Ovary (tissue), 9 donors: Measurements from ENCODE around the gene LRRC58. TPM values are rescaled to one million over a fixed set of nuclear protein-coding genes. Genes with fewer than 3 reads are reported as not detected.
A peak's percentile ranks its signal among the peaks of the same experiment; 100 is the strongest.

ENCODE experiments used
- DNase-seq, 5 donors: peaks; one replicate each; pipeline ENCODE4 v3.0.0-alpha.2; 2019 to 2020
- H3K27ac ChIP-seq, 2 donors: fragments of 200-600 bp; one replicate each; pipeline versions ENCODE4 v1.5.1 to v1.8.0; 2019 to 2022
- H3K27me3 ChIP-seq: fragments of 200-600 bp; one replicate; pipeline ENCODE4 v1.8.0; 2022
- H3K36me3 ChIP-seq: fragments of 200-600 bp; sonication (generic); one replicate; pipeline ENCODE4 v1.5.1; 2019
- H3K4me1 ChIP-seq: one replicate; pipeline ENCODE4 v1.8.1; 2013; ENCODE audit warnings: mild to moderate bottlenecking, moderate library complexity; ENCODE audit not compliant: insufficient read depth
- H3K4me3 ChIP-seq: fragments of 200-600 bp; sonication (generic); one replicate; pipeline ENCODE4 v1.5.1; 2017
- H3K9me3 ChIP-seq, 2 donors: fragments of 200-600 bp in 1 of 2; sonication (generic) in 1 of 2; one replicate each; pipeline versions ENCODE4 v1.5.1 to v1.8.1; 2013 to 2019; ENCODE audit warnings: mild to moderate bottlenecking in 1 of 2, moderate library complexity in 1 of 2
- CTCF ChIP-seq, 3 donors: fragments of 450-650 bp in 2 of 3; fragments of 200-600 bp in 1 of 3; IDR thresholded peaks; one replicate each; pipeline versions ENCODE4 v1.5.1 to v1.8.0; 2016 to 2022; ENCODE audit warnings: antibody characterized with exemption in 3 of 3, mild to moderate bottlenecking in 1 of 3
- EP300 ChIP-seq: sonication (generic); formaldehyde crosslinking; IDR thresholded peaks from one replicate; pipeline ENCODE4 v1.6.1; 2017; ENCODE audit warnings: antibody characterized with exemption
- POLR2A ChIP-seq: fragments of 450-650 bp; IDR thresholded peaks from one replicate; pipeline ENCODE4 v1.6.1; 2017; ENCODE audit warnings: antibody characterized with exemption, mild to moderate bottlenecking, moderate library complexity
- WGBS, 3 donors: extraction: QIAGEN DNeasy Blood & Tissue Kit in 1 of 3; methylation state at CpG; one replicate each; pipeline versions ENCODE4 v1.1.5 to v1.1.7; 2013 to 2017; 5-methylcytosine and 5-hydroxymethylcytosine counted together
- intact Hi-C, 4 donors: fragments of 100-400 bp; cut with DNase I; formaldehyde crosslinking; loops; one replicate each; pipeline versions ENCODE4 v1.11.0 to v1.15.1; 2022 to 2023
- polyA plus RNA-seq, 2 donors: library from polyadenylated mRNA; stranded (reverse); fragments of 200-250 nt in 1 of 2; fragments of 350-450 nt in 1 of 2; fragmentation: Illumina TruSeq in 1 of 2; extraction: RNeasy Lipid Tissue Mini Kit (QIAGEN cat#74804) in 1 of 2; gene quantifications; one replicate each; pipeline ENCODE4 v1.2.3, GENCODE V29; 2013 to 2014
- total RNA-seq, 7 donors: library from RNA; depleted of rRNA in 2 of 7; stranded (reverse); fragments of >200 nt in 2 of 7; fragmentation: NEBNext Ultra II Directional in 3 of 7; extraction: Animal tissue kit (Norgen Biotek cat#: 25700) in 3 of 7; gene quantifications; one replicate each; pipeline versions ENCODE4 v1.1.0 to v1.2.4, GENCODE V29; 2016 to 2023
- donor health status: DM: no; HTN: no; CAD: no; lungs with moderate emphysema.
- donor health status: DM: no; HTN: no; CAD: no.
- donor health status: Bipolar disorder and iron deficiency.
- donor health status: DM: yes; HTN: yes; CAD: no.
- donor health status: DM: no; HTN: no; CAD: no.
- donor health status: DM: yes; HTN: yes; CAD: no.

Gene LRRC58
- total and polyA plus RNA-seq, 9 donors: 10.3 to 41.8 (median 31.2) TPM

DNA sequence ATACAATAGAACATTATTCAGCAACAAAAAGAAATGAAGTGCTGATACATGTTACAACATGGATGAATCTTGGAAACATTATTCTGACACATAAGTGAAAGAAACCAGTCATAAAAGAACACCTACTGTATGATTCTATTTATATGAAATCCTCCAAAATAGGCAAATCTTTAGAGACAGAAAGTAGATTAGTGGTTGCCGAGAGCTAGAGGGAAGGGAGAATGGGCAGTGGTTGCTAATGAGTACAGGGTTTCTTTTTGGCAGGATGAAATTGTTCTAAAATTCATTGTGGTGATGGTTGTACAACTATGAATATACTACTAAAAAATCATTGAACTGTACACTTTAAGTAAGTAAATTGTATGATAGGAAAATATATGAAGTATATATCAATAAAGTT is 6.3 kb upstream of the LRRC58 start:
- Histone ChIP-seq H3K4me1 (peaks cover 2% of the 10 kb centered on the region), H3K27ac (no peak overlapping the region), H3K36me3 (no peaks in the 10 kb centered on the region), H3K27me3 (no peaks in the 10 kb centered on the region), H3K9me3 (no peaks in the 10 kb centered on the region), H3K4me3 (no peak overlapping the region)
- no peak for TF ChIP-seq CTCF (IDR thresholded peaks at IDR 0.05)
- no peak for DNase-seq
- WGBS, 3 donors: 84 to 92% (median 85%) methylated on average over 1 of the region's 1 CpG
- intact Hi-C loops: loop anchor here in 1 of 4 donors (10.0 kb wide), 1 partner anchor 261 kb away; the partner anchor contains the start of gene GSK3B

DNA sequence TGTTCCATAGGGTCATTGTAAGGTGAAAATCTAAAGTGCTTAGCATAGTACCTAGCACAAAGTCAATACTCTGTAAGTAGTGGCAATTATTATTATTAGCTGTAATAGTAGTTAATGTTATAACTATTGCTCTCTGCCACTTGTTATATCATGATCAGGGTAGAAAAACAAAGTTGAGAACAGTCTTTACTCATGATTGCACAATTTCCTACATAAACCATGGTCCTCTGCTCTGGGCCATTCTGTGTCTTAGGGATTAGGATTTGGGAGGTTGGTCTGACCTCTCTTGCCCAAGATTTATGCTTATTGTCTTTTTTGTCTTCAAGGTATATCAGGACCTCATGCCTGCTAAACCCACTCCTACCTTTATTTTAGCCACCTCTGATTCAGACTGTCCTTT is 4.3 kb upstream of the LRRC58 start:
- intact Hi-C loops: loop anchor here in 1 of 4 donors (10.0 kb wide), 1 partner anchor 259 kb away; the partner anchor contains the start of gene GSK3B
- peaks cover 2% of the 10 kb centered on the region for H3K4me1 ChIP-seq
- TF ChIP-seq EP300 (no peak), POLR2A (no peak), CTCF (IDR thresholded peaks at IDR 0.05) (no peak)

GRCh38 chr3:120352017-120352416 is 2.9 kb upstream of the LRRC58 start:
- Histone ChIP-seq H3K4me1 (peaks cover 4% of the 10 kb centered on the region), H3K36me3 (no peaks in the 10 kb centered on the region), H3K27me3 (no peaks in the 10 kb centered on the region), H3K4me3 (no peak overlapping the region), H3K27ac (no peak overlapping the region), H3K9me3 (no peaks in the 10 kb centered on the region)
- intact Hi-C loops: loop anchor here in 1 of 4 donors (10.0 kb wide), 1 partner anchor 257 kb away; the partner anchor contains the start of gene GSK3B
- DNase-seq: no peak
- 90 to 96% (median 93%) methylated on average over 4 of the region's 4 CpGs for WGBS, 3 donors
- no peak for TF ChIP-seq EP300
- TF ChIP-seq POLR2A: no peak
- no peak for TF ChIP-seq CTCF (IDR thresholded peaks at IDR 0.05)

More for the DNA sequence above, 4.3 kb upstream of the LRRC58 start:
- no peak for DNase-seq
- no peaks in the 10 kb centered on the region for H3K27me3 ChIP-seq
- no peaks in the 10 kb centered on the region for H3K36me3 ChIP-seq
- H3K27ac ChIP-seq: no peak overlapping the region
- no peak overlapping the region for H3K4me3 ChIP-seq
- H3K9me3 ChIP-seq: no peaks in the 10 kb centered on the region

DNA sequence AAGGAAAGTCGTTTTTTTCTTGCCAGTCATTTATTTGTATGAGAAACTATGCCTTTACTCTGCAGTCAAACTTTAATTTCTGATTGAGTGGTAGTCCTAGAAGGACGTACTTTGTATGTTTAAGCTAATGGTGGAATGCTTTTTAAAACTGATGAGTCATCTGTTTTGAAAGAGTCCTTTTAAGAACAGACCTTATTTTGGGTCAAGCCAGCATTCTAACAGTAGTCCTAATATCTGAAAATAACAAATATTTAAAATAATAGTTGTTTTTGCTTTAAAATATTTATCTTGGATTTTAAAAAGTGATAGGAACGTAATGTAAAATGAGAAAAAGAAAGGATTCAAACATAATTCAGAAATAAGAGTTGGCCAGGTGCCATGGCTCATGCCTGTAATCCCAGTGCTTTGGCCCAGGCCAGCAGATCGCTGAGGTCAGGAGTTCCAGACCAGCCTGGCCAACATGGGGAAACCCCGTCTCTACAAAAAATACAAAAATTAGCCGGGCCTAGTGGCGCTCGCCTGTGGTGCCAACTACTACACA is 1.3 kb upstream of the LRRC58 start:
- Histone ChIP-seq H3K9me3 (no peaks in the 10 kb centered on the region), H3K4me3 (peak overlapping the region; percentile 68), H3K27ac (peak overlapping the region in 1 of 2 donors; percentile 94), H3K27me3 (no peaks in the 10 kb centered on the region), H3K4me1 (peaks cover 4% of the 10 kb centered on the region), H3K36me3 (no peaks in the 10 kb centered on the region)
- no peak for TF ChIP-seq EP300
- TF ChIP-seq CTCF (IDR thresholded peaks at IDR 0.05): no peak
- no peak for TF ChIP-seq POLR2A
- DNase-seq: peak; percentile 30 to 64 (median 56)
- intact Hi-C loops: loop anchor here in 1 of 4 donors (10.0 kb wide), 1 partner anchor 256 kb away; the partner anchor contains the start of gene GSK3B
- 11 to 20% (median 13%) methylated on average over 8 of the region's 8 CpGs for WGBS, 3 donors
